Left lobe of liver (tissue), 2 donors: ENCODE measurements around the gene OR10H1. TPM values are rescaled to one million over a fixed set of nuclear protein-coding genes. Genes with fewer than 3 reads are reported as not detected.
"Not testable (repeated sequence)": the region's sequence is repeated elsewhere in the genome, so short reads cannot be mapped to it uniquely, and the experiment has no call there.

Source experiments
- ATAC-seq: fragments of 200-7000 bp; cut with Tn5 transposase; one replicate; pipeline ENCODE4 v1.9.1; 2020; ENCODE audit warnings: mild to moderate bottlenecking, moderate library complexity
- DNase-seq: peaks from one replicate; pipeline ENCODE4 v3.0.0-alpha.2; 2020; ENCODE audit warnings: low spot score
- total RNA-seq: library from RNA; stranded (reverse); gene quantifications from one replicate; pipeline ENCODE4 v1.2.1, GENCODE V29; 2021
- donor health status: DM: no; HTN: no; CAD: no; lungs with moderate emphysema.
- donor health status: DM: no; HTN: yes; CAD: no.

OR10H1 gene
- total RNA-seq, 1 donor from 2014 or later = not detected

GRCh38 chr19:15829306-15829698, 13.8 kb upstream of the OR10H1 start:
- no peak for DNase-seq
- no peak for ATAC-seq

- not testable (repeated sequence) for DNase-seq
These were observed 13.3 kb upstream of the OR10H1 start for GRCh38 chr19:15828611-15829305.

GRCh38 chr19:15828121-15828610, 12.7 kb upstream of the OR10H1 start:
- ATAC-seq (no peak), DNase-seq (no peak)

More at GRCh38 chr19:15828611-15829305, 13.3 kb upstream of the OR10H1 start:
- not testable (repeated sequence) for ATAC-seq

- DNase-seq = no peak
- ATAC-seq = no peak
These were observed 10.3 kb upstream of the OR10H1 start for GRCh38 chr19:15825753-15826152.

- no peak for DNase-seq
- no peak for ATAC-seq
These were observed 5.2 kb upstream of the OR10H1 start for GRCh38 chr19:15820646-15821045.

- no peak for ATAC-seq
These were observed 1.5 kb downstream of the OR10H1 start for GRCh38 chr19:15813916-15814315.

GRCh38 chr19:15812060-15812722, 3.3 kb downstream of the OR10H1 start:
- ATAC-seq (peak; percentile 90), DNase-seq (peak; percentile 52)

More at GRCh38 chr19:15813916-15814315, 1.5 kb downstream of the OR10H1 start:
- DNase-seq = no peak

- ATAC-seq (no peak), DNase-seq (no peak)
These were observed 4.0 kb downstream of the OR10H1 start for GRCh38 chr19:15811476-15811875.

GRCh38 chr19:15810335-15810734, 5.1 kb downstream of the OR10H1 start:
- no peak for DNase-seq
- peak; percentile 72 for ATAC-seq

GRCh38 chr19:15794279-15794678, 21.2 kb downstream of the OR10H1 start:
- ATAC-seq = not testable (repeated sequence)

GRCh38 chr19:15790096-15790495, 25.4 kb downstream of the OR10H1 start:
- ATAC-seq = no peak
- DNase-seq = no peak

More at GRCh38 chr19:15794279-15794678, 21.2 kb downstream of the OR10H1 start:
- not testable (repeated sequence) for DNase-seq

GRCh38 chr19:15788594-15789270, 26.7 kb downstream of the OR10H1 start:
- no peak for DNase-seq
- ATAC-seq = no peak

GRCh38 chr19:15787611-15788155, 27.8 kb downstream of the OR10H1 start, which contains the start of gene OR10H5:
Gene OR10H5, plus strand, starts transcription at chr19:15787661. Its CDS starts 6,388 bp downstream, at chr19:15794049.
- DNase-seq (no peak), ATAC-seq (no peak)

GRCh38 chr19:15782896-15783295, 32.6 kb downstream of the OR10H1 start:
- DNase-seq, ATAC-seq: not testable (repeated sequence)

GRCh38 chr19:15782211-15782610, 33.3 kb downstream of the OR10H1 start:
- ATAC-seq (no peak), DNase-seq (no peak)

GRCh38 chr19:15781661-15782060, 33.8 kb downstream of the OR10H1 start:
- DNase-seq (no peak), ATAC-seq (no peak)

GRCh38 chr19:15780610-15781418, 34.6 kb downstream of the OR10H1 start:
- peak; percentile 57 for ATAC-seq
- no peak for DNase-seq

- ATAC-seq = peak; percentile 93
These were observed 35.5 kb downstream of the OR10H1 start for GRCh38 chr19:15779756-15780476.

More at GRCh38 chr19:15779756-15780476, 35.5 kb downstream of the OR10H1 start:
- peak; percentile 74 for DNase-seq
